AG04450 (cell line): Measurements from ENCODE around the gene GPX6. TPM values are rescaled to one million over a fixed set of nuclear protein-coding genes. Genes with fewer than 3 reads are reported as not detected.

Experiments used
- CTCF ChIA-PET: fragments of 300-600, 350-600 bp; formaldehyde crosslinking; extraction: SDS; loops from one replicate; lab custom pipeline; 2022; ENCODE audit warnings: antibody characterized with exemption, inconsistent platforms; lab: Charles Lee
- POLR2A ChIA-PET: fragments of 350-600 bp; formaldehyde crosslinking; extraction: SDS; loops from one replicate; lab custom pipeline; 2021; ENCODE audit warnings: antibody characterized with exemption, inconsistent platforms; lab: Yijun Ruan, JAX
- DNase-seq: peaks from one replicate; pipeline ENCODE4 v3.0.0-alpha.2; 2011; ENCODE audit warnings: low read depth, low spot score
- H3K27ac ChIP-seq: one replicate; pipeline ENCODE4 v1.5.1; 2012; ENCODE audit warnings: low read depth, low read length, control low read depth
- H3K27me3 ChIP-seq: one replicate; pipeline ENCODE4 v1.6.0; 2012; ENCODE audit warnings: low read length; ENCODE audit not compliant: control insufficient read depth, insufficient read depth
- H3K4me3 ChIP-seq: 2 replicates; pipeline ENCODE4 v1.5.1; 2011; ENCODE audit warnings: mild to moderate bottlenecking, low read depth, low read length, control low read depth
- H3K9me3 ChIP-seq: 2 replicates; pipeline ENCODE4 v1.5.1; 2012; ENCODE audit warnings: low read length; ENCODE audit not compliant: control insufficient read depth, insufficient read depth
- CTCF ChIP-seq: IDR thresholded peaks from 2 replicates; pipeline ENCODE4 v1.5.1; 2011; ENCODE audit warnings: low read depth, low read length, control low read depth, inconsistent platforms
- polyA plus RNA-seq: library from polyadenylated mRNA; depleted of rRNA; stranded (reverse); fragments of >200 nt; gene quantifications from 2 replicates; pipeline ENCODE4 v1.2.3, GENCODE V29; 2011

GPX6 gene
- polyA plus RNA-seq, 1 experiment, result not detected

- Histone ChIP-seq H3K27ac (no peak overlapping the region), H3K9me3 (no peaks in the 10 kb centered on the region), H3K27me3 (no peaks in the 10 kb centered on the region), H3K4me3 (peak overlapping the region; percentile 38)
- ChIA-PET CTCF (no interaction called here), POLR2A (no interaction called here)
- DNase-seq, result no peak
- no peak for TF ChIP-seq CTCF
Measured at GRCh38 chr6:28543651-28544610, 28.3 kb upstream of the GPX6 start.

GRCh38 chr6:28542440-28543296 lies 27.1 kb upstream of the GPX6 start:
- DNase-seq, result peak; percentile 51
- ChIA-PET CTCF (interaction anchor here (0.7 kb wide), 1 partner anchor 469 kb away, joined by 7 read pairs; no protein-coding TSS in a partner anchor), POLR2A (no interaction called here)
- 0 out of 2 replicates have a peak, but pooled peaks have one; percentile 22 for TF ChIP-seq CTCF
- H3K27me3 ChIP-seq, result no peaks in the 10 kb centered on the region
- no peaks in the 10 kb centered on the region for H3K9me3 ChIP-seq
- H3K4me3 ChIP-seq, result no peak overlapping the region; the same call in 1 of the 2 replicates
- H3K27ac ChIP-seq, result no peak overlapping the region

- DNase-seq, result no peak
- no peak overlapping the region for H3K27ac ChIP-seq
- no peak overlapping the region for H3K4me3 ChIP-seq
- H3K9me3 ChIP-seq, result no peaks in the 10 kb centered on the region
- CTCF ChIA-PET, result no interaction called here
- H3K27me3 ChIP-seq, result no peaks in the 10 kb centered on the region
- TF ChIP-seq CTCF, result no peak
- POLR2A ChIA-PET, result no interaction called here
Measured at GRCh38 chr6:28541996-28542395, 26.4 kb upstream of the GPX6 start.

- no peak for DNase-seq
- TF ChIP-seq CTCF, result no peak
- Histone ChIP-seq H3K9me3 (no peaks in the 10 kb centered on the region), H3K27me3 (peaks cover 2% of the 10 kb centered on the region), H3K4me3 (no peak overlapping the region; the same call in 1 of the 2 replicates), H3K27ac (no peak overlapping the region)
- CTCF ChIA-PET, result no interaction called here
- POLR2A ChIA-PET, result no interaction called here
Measured at GRCh38 chr6:28537509-28538140, 22.0 kb upstream of the GPX6 start.
